ENCODE results near the gene PDE4B. TPM values are rescaled to one million over a fixed set of nuclear protein-coding genes. Genes with fewer than 3 reads are reported as not detected.

Gene PDE4B
- total RNA-seq, 1 experiment from 2014 or later = 1.4 TPM

- peak overlapping the region; percentile 77 for H3K4me2 ChIP-seq (ENCODE audit: low read length)
- BruUV-seq (replicated peaks) = no TSS peak
- DNase-seq (peak; percentile 85), ATAC-seq (peak; percentile 43)
- peak overlapping the region; percentile 95 for H3K27ac ChIP-seq (ENCODE audit: low read length)
- H3K4me3 ChIP-seq (ENCODE audit: low read length) = peak overlapping the region; percentile 35; the same call in 1 of the 2 replicates
- CTCF ChIA-PET = no interaction called here
- no peaks in the 10 kb centered on the region for H4K20me1 ChIP-seq (ENCODE audit: low read length)
- H3F3A ChIP-seq (ENCODE audit: low read length, unreplicated experiment) = no peaks in the 10 kb centered on the region
- no peak for TF ChIP-seq EZH2phosphoT487 (IDR thresholded peaks at IDR 0.05; ENCODE audit: borderline replicate concordance, low read length)
- no peak for TF ChIP-seq CTCF (conservative IDR thresholded peaks at IDR 0.05; ENCODE audit: low read depth, low read length)
- no peak for TF ChIP-seq EZH2 (IDR thresholded peaks at IDR 0.05; ENCODE audit: low read length, unreplicated experiment)
- no peaks in the 10 kb centered on the region for H3K27me3 ChIP-seq (ENCODE audit: low read length)
- peak overlapping the region; percentile 42; the same call in 1 of the 2 replicates for H2AFZ ChIP-seq (ENCODE audit: low read length)
- peak overlapping the region; percentile 74 for H3K9ac ChIP-seq (ENCODE audit: low read length)
- H3K4me1 ChIP-seq (ENCODE audit: insufficient read depth, low read length) = peaks cover 27% of the 10 kb centered on the region
- POLR2A ChIA-PET (ENCODE audit: unreplicated experiment) = no interaction called here
- H3K9me3 ChIP-seq (ENCODE audit: low read length) = no peaks in the 10 kb centered on the region
- no peaks in the 10 kb centered on the region for H3K9me2 ChIP-seq (replicated peaks; ENCODE audit: low read length)
- intact Hi-C loops (cut with micrococcal nuclease) = no loop called here
- no peaks in the 10 kb centered on the region for H3K79me2 ChIP-seq (ENCODE audit: low read length)
- H3K36me3 ChIP-seq (ENCODE audit: low read depth, low read length) = no peaks in the 10 kb centered on the region
Observed at GRCh38 chr1:65773391-65774123, 19.1 kb upstream of the PDE4B start.

GRCh38 chr1:65788762-65789161 is 3.9 kb upstream of the PDE4B start:
- Histone ChIP-seq H3K9me3 (ENCODE audit: low read length) (no peaks in the 10 kb centered on the region), H4K20me1 (ENCODE audit: low read length) (no peaks in the 10 kb centered on the region), H3K9me2 (replicated peaks; ENCODE audit: low read length) (no peaks in the 10 kb centered on the region), H3K79me2 (ENCODE audit: low read length) (no peaks in the 10 kb centered on the region), H3K36me3 (ENCODE audit: low read depth, low read length) (no peaks in the 10 kb centered on the region), H3K4me2 (ENCODE audit: low read length) (no peak overlapping the region), H3K9ac (ENCODE audit: low read length) (no peak overlapping the region), H3K27me3 (ENCODE audit: low read length) (peaks cover 13% of the 10 kb centered on the region; the same call in 1 of the 2 replicates), H2AFZ (ENCODE audit: low read length) (no peak overlapping the region), H3K27ac (ENCODE audit: low read length) (no peak overlapping the region), H3K4me1 (ENCODE audit: insufficient read depth, low read length) (no peaks in the 10 kb centered on the region), H3F3A (ENCODE audit: low read length, unreplicated experiment) (no peaks in the 10 kb centered on the region), H3K4me3 (ENCODE audit: low read length) (no peak overlapping the region)
- POLR2A ChIA-PET (ENCODE audit: unreplicated experiment) = no interaction called here
- DNase-seq = no peak
- TF ChIP-seq EZH2phosphoT487 (IDR thresholded peaks at IDR 0.05; ENCODE audit: borderline replicate concordance, low read length) (no peak), CTCF (conservative IDR thresholded peaks at IDR 0.05; ENCODE audit: low read depth, low read length) (no peak), EZH2 (IDR thresholded peaks at IDR 0.05; ENCODE audit: low read length, unreplicated experiment) (no peak)
- intact Hi-C loops (cut with micrococcal nuclease) = no loop called here
- CTCF ChIA-PET = no interaction called here
- ATAC-seq = no peak
- BruUV-seq (replicated peaks) = no TSS peak

- POLR2A ChIA-PET (ENCODE audit: unreplicated experiment) = interaction anchor here (0.7 kb wide), 1 partner anchor 87 kb away, joined by 4 read pairs; no protein-coding TSS in a partner anchor
Observed at GRCh38 chr1:65791396-65791795, 1.3 kb upstream of the PDE4B start.

More at GRCh38 chr1:65791396-65791795, 1.3 kb upstream of the PDE4B start:
- DNase-seq (no peak), ATAC-seq (no peak)
- intact Hi-C loops (cut with micrococcal nuclease) = no loop called here
- no peaks in the 10 kb centered on the region for H3K36me3 ChIP-seq (ENCODE audit: low read depth, low read length)
- H3K27me3 ChIP-seq (ENCODE audit: low read length) = peaks cover 16% of the 10 kb centered on the region; the same call in 1 of the 2 replicates
- no peaks in the 10 kb centered on the region for H3K4me1 ChIP-seq (ENCODE audit: insufficient read depth, low read length)
- no peaks in the 10 kb centered on the region for H3K9me2 ChIP-seq (replicated peaks; ENCODE audit: low read length)
- H3K79me2 ChIP-seq (ENCODE audit: low read length) = no peaks in the 10 kb centered on the region
- H3K9ac ChIP-seq (ENCODE audit: low read length) = no peak overlapping the region
- BruUV-seq (replicated peaks) = no TSS peak
- no peak overlapping the region for H2AFZ ChIP-seq (ENCODE audit: low read length)
- no peaks in the 10 kb centered on the region for H4K20me1 ChIP-seq (ENCODE audit: low read length)
- no peak overlapping the region for H3K4me2 ChIP-seq (ENCODE audit: low read length)
- no peak overlapping the region for H3K4me3 ChIP-seq (ENCODE audit: low read length)
- no peaks in the 10 kb centered on the region for H3K9me3 ChIP-seq (ENCODE audit: low read length)
- H3K27ac ChIP-seq (ENCODE audit: low read length) = no peak overlapping the region
- CTCF ChIA-PET = no interaction called here
- no peaks in the 10 kb centered on the region for H3F3A ChIP-seq (ENCODE audit: low read length, unreplicated experiment)
- TF ChIP-seq EZH2phosphoT487 (IDR thresholded peaks at IDR 0.05; ENCODE audit: borderline replicate concordance, low read length) (no peak), EZH2 (IDR thresholded peaks at IDR 0.05; ENCODE audit: low read length, unreplicated experiment) (no peak), CTCF (conservative IDR thresholded peaks at IDR 0.05; ENCODE audit: low read depth, low read length) (no peak)

Data from PC-3 (cell line).